HepG2 (cell line): ENCODE results near the gene LRRN2. TPM values are rescaled to one million over a fixed set of nuclear protein-coding genes. Genes with fewer than 3 reads are reported as not detected.

Experiments
- ATAC-seq: fragments of 200-7000 bp; cut with Tn5 transposase; 3 replicates; pipeline ENCODE4 v1.9.1; 2020; ENCODE audit warnings: mild to moderate bottlenecking, moderate library complexity
- BruUV-seq: library from RNA; stranded (reverse); fragments of 400-500 nt; replicated peaks from 2 replicates; lab custom pipeline; 2021; lab: Mats Ljungman, UMichigan
- CTCF ChIA-PET: fragments of 300-600 bp; formaldehyde crosslinking; extraction: SDS; loops from one replicate; lab custom pipeline; 2021; ENCODE audit warnings: low total read pairs, inconsistent platforms, low intra/inter-chr PET ratio; lab: Yijun Ruan, JAX
- POLR2A ChIA-PET: fragments of 350-600 bp; sonication (Branson Sonifier 250); formaldehyde crosslinking; loops from one replicate; lab custom pipeline; 2020; ENCODE audit warnings: antibody characterized with exemption, inconsistent platforms; lab: Yijun Ruan, JAX
- DNase-seq: peaks from one replicate; pipeline ENCODE4 v3.0.0-alpha.2; 2015; ENCODE audit warnings: low spot score
- FAIRE-seq: peaks from 3 replicates; lab custom pipeline; 2011; peaks lifted over from hg19 to GRCh38; lab: Jason Lieb, UNC
- H2AFZ ChIP-seq: one replicate; pipeline ENCODE4 v1.6.1; 2011; ENCODE audit warnings: low read length, inconsistent platforms
- H3K27ac ChIP-seq: fragments of 300-600 bp; 3 replicates; pipeline ENCODE4 v1.8.0; 2011; ENCODE audit warnings: mixed run types, mild to moderate bottlenecking, mixed read lengths, low read length, inconsistent platforms; ENCODE audit not compliant: insufficient read depth; ENCODE audit errors: extremely low read length
- H3K27me3 ChIP-seq, 2 experiments: fragments of 200-600 bp in 1 of 2; 2 replicates in 1 of 2; 3 replicates in 1 of 2; pipeline versions ENCODE4 v1.6.0 to v1.8.0; 2011; ENCODE audit warnings: low read length in 2 of 2, mild to moderate bottlenecking in 2 of 2, moderate library complexity in 2 of 2, inconsistent platforms in 1 of 2; ENCODE audit not compliant: insufficient read depth in 2 of 2, control insufficient read depth in 1 of 2
- H3K36me3 ChIP-seq, 2 experiments: fragments of 200-600 bp in 1 of 2; replicated peaks in 1 of 2; 2 replicates in 1 of 2; 3 replicates in 1 of 2; pipeline versions ENCODE4 v1.5.1 to v1.8.0; 2011; ENCODE audit warnings: low read length in 2 of 2, inconsistent platforms in 1 of 2; ENCODE audit not compliant: insufficient read depth in 2 of 2, control insufficient read depth in 1 of 2
- H3K4me1 ChIP-seq: 2 replicates; pipeline ENCODE4 v1.5.1; 2012; ENCODE audit warnings: low read length, inconsistent platforms; ENCODE audit not compliant: insufficient read depth
- H3K4me2 ChIP-seq: 2 replicates; pipeline ENCODE4 v1.6.0; 2011; ENCODE audit warnings: low read depth, low read length, inconsistent platforms
- H3K4me3 ChIP-seq, 3 experiments: fragments of 200-600 bp in 1 of 3; sonication (generic), shearing (Covaris generic) in 1 of 3; replicated peaks in 1 of 3; 2 replicates each; pipeline ENCODE4 v1.5.1; 2011 to 2016; ENCODE audit warnings: low read length in 3 of 3, inconsistent platforms in 2 of 3, low read depth in 2 of 3, mild to moderate bottlenecking in 2 of 3, control low read depth in 1 of 3, mixed read lengths in 1 of 3; ENCODE audit not compliant: insufficient read depth in 1 of 3
- H3K79me2 ChIP-seq: one replicate; pipeline ENCODE4 v1.6.1; 2011; ENCODE audit warnings: low read length, inconsistent platforms; ENCODE audit not compliant: insufficient read depth
- H3K9ac ChIP-seq: 2 replicates; pipeline ENCODE4 v1.6.0; 2011; ENCODE audit warnings: mild to moderate bottlenecking, low read depth, low read length, inconsistent platforms; ENCODE audit not compliant: insufficient read depth
- H3K9me3 ChIP-seq: 2 replicates; pipeline ENCODE4 v1.5.1; 2012; ENCODE audit warnings: mild to moderate bottlenecking, low read length
- H4K20me1 ChIP-seq: 2 replicates; pipeline ENCODE4 v1.6.0; 2011; ENCODE audit warnings: inconsistent platforms, mild to moderate bottlenecking, low read length, moderate library complexity; ENCODE audit not compliant: insufficient read depth
- AHR ChIP-seq: IDR thresholded peaks from 2 replicates; pipeline ENCODE4 v1.6.1; 2018; ENCODE audit warnings: missing genetic modification reagents, missing compliant biosample characterization
- CREB3 ChIP-seq: sonication (generic); formaldehyde crosslinking; IDR thresholded peaks from 2 replicates; pipeline ENCODE4 v1.5.0; 2020; ENCODE audit warnings: missing genetic modification reagents
- FIP1L1 ChIP-seq: fragments of 200-400 bp; formaldehyde crosslinking; IDR thresholded peaks from 2 replicates; pipeline ENCODE4 v1.6.1; 2018; ENCODE audit warnings: low read depth, mild to moderate bottlenecking, low read length, moderate library complexity, borderline replicate concordance; ENCODE audit not compliant: insufficient read depth
- KMT2A ChIP-seq: sonication (generic); formaldehyde crosslinking; IDR thresholded peaks from 2 replicates; pipeline ENCODE4 v1.4.0; 2020; ENCODE audit warnings: missing genetic modification reagents
- NFYB ChIP-seq: sonication (generic); formaldehyde crosslinking; IDR thresholded peaks from 2 replicates; pipeline ENCODE4 v1.4.0; 2020; ENCODE audit warnings: missing genetic modification reagents
- RBFOX2 ChIP-seq: fragments of 200-400 bp; formaldehyde crosslinking; IDR thresholded peaks from 2 replicates; pipeline ENCODE4 v1.6.1; 2017; ENCODE audit warnings: low read depth, mild to moderate bottlenecking, low read length
- RCOR2 ChIP-seq: IDR thresholded peaks from 2 replicates; pipeline ENCODE4 v1.6.1; 2016; ENCODE audit warnings: missing biosample characterization, missing genetic modification reagents
- SMARCE1 ChIP-seq: fragments of 450-650 bp; IDR thresholded peaks from 2 replicates; pipeline ENCODE4 v1.6.1; 2017; ENCODE audit warnings: borderline replicate concordance
- SNAPC5 ChIP-seq: sonication (generic); formaldehyde crosslinking; IDR thresholded peaks from 2 replicates; pipeline ENCODE4 v1.8.1; 2023; ENCODE audit warnings: mild to moderate bottlenecking, missing genetic modification reagents, borderline replicate concordance
- SYNCRIP ChIP-seq: fragments of 200-400 bp; formaldehyde crosslinking; IDR thresholded peaks from 2 replicates; pipeline ENCODE4 v1.6.1; 2018; ENCODE audit warnings: mild to moderate bottlenecking, low read depth, low read length; ENCODE audit not compliant: insufficient read depth
- YEATS2 ChIP-seq: sonication (generic); formaldehyde crosslinking; IDR thresholded peaks from 2 replicates; pipeline ENCODE4 v1.4.0; 2020; ENCODE audit warnings: missing genetic modification reagents, borderline replicate concordance
- ZBTB39 ChIP-seq: sonication (generic); formaldehyde crosslinking; IDR thresholded peaks from 2 replicates; pipeline ENCODE4 v1.5.0; 2020; ENCODE audit warnings: missing genetic modification reagents
- ZEB1 ChIP-seq: IDR thresholded peaks from 2 replicates; pipeline ENCODE4 v1.6.1; 2012; ENCODE audit warnings: mild to moderate bottlenecking, low read depth, inconsistent platforms; ENCODE audit not compliant: insufficient replicate concordance
- ZNF280B ChIP-seq: sonication (generic); formaldehyde crosslinking; IDR thresholded peaks from 2 replicates; pipeline ENCODE4 v1.5.0; 2020; ENCODE audit warnings: missing genetic modification reagents, mild to moderate bottlenecking, borderline replicate concordance
- ZNF326 ChIP-seq: sonication (generic); formaldehyde crosslinking; IDR thresholded peaks from 2 replicates; pipeline ENCODE4 v1.4.0; 2020; ENCODE audit warnings: missing genetic modification reagents, borderline replicate concordance
- ZNF383 ChIP-seq: sonication (generic); formaldehyde crosslinking; IDR thresholded peaks from 2 replicates; pipeline ENCODE4 v1.4.0; 2020; ENCODE audit warnings: missing genetic modification reagents, mild to moderate bottlenecking, borderline replicate concordance
- ZNF460 ChIP-seq: sonication (generic); formaldehyde crosslinking; IDR thresholded peaks from 2 replicates; pipeline ENCODE4 v1.5.1; 2020; ENCODE audit warnings: missing genetic modification reagents, mild to moderate bottlenecking, borderline replicate concordance
- ZNF777 ChIP-seq: sonication (generic); formaldehyde crosslinking; IDR thresholded peaks from 2 replicates; pipeline ENCODE4 v1.4.0; 2020; ENCODE audit warnings: missing genetic modification reagents
- WGBS: methylation state at CpG from one replicate; pipeline ENCODE4 v1.1.6; 2017; ENCODE audit warnings: low lambda C conversion rate; 5-methylcytosine and 5-hydroxymethylcytosine counted together
- in situ Hi-C: cut with HindIII; loops from 2 replicates; pipeline ENCODE4 v1.10.0; 2017; ENCODE audit warnings: low pct_unique_long_range_greater_than_20kb; ENCODE audit not compliant: extremely low pct_ligation_motif_present
- intact Hi-C: fragments of 100-400 bp; cut with micrococcal nuclease; formaldehyde crosslinking; loops from one replicate; pipeline ENCODE4 v1.10.0; 2022; ENCODE audit not compliant: unreplicated experiment
- polyA plus RNA-seq, 8 experiments: library from polyadenylated mRNA; depleted of rRNA in 3 of 8; stranded (reverse) in 7 of 8; unstranded in 1 of 8; fragments of >200 nt; fragmentation: Illumina TruSeq in 4 of 8; extraction: Trizol in 4 of 8; gene quantifications; 2 replicates each; pipeline versions ENCODE4 v1.2.1 to v1.2.3, GENCODE V29; 2011 to 2016; ENCODE audit warnings: low read depth in 4 of 8, missing spikeins in 1 of 8, mixed read lengths in 1 of 8; ENCODE audit not compliant: insufficient read depth in 1 of 8
- total RNA-seq, 5 experiments: library from RNA; depleted of rRNA; stranded (reverse); fragments of >200 nt; fragmentation: Illumina TruSeq; extraction: Trizol; gene quantifications; 2 replicates each; pipeline ENCODE4 v1.2.3, GENCODE V29; 2016; ENCODE audit warnings: low read depth in 1 of 5

LRRN2 gene
- total and polyA plus RNA-seq, 2 of the 13 experiments (the other 11 are each of a cell fraction or from before 2014, with no cell fraction given), result not detected

- no peak overlapping the region for H3K4me3 ChIP-seq
- H4K20me1 ChIP-seq, result no peaks in the 10 kb centered on the region
- intact Hi-C loops, result no loop called here
- no peak overlapping the region for H2AFZ ChIP-seq
- CTCF ChIA-PET, result no interaction called here
- H3K9me3 ChIP-seq, result no peaks in the 10 kb centered on the region
- 0% methylated on average over 1 of the region's 2 CpGs for WGBS
- no peaks in the 10 kb centered on the region for H3K4me1 ChIP-seq
- DNase-seq, result no peak
- POLR2A ChIA-PET, result no interaction called here
- no TSS peak for BruUV-seq
- peaks cover 7 to 40% of the 10 kb centered on the region in 2 experiments; a peak in 3 of 5 replicates for H3K27me3 ChIP-seq
- TF ChIP-seq ZNF280B (CRISPR knock-in tag) (no peak), AHR (CRISPR knock-in tag) (no peak), RCOR2 (CRISPR knock-in tag) (no peak), ZNF777 (CRISPR knock-in tag) (no peak), CREB3 (CRISPR knock-in tag) (no peak), KMT2A (CRISPR knock-in tag) (no peak), ZBTB39 (CRISPR knock-in tag) (no peak), ZEB1 (no peak), FIP1L1 (no peak), YEATS2 (CRISPR knock-in tag) (no peak), SMARCE1 (no peak), NFYB (CRISPR knock-in tag) (no peak), ZNF383 (CRISPR knock-in tag) (no peak), SNAPC5 (CRISPR knock-in tag) (no peak), RBFOX2 (no peak), ZNF326 (CRISPR knock-in tag) (no peak), ZNF460 (CRISPR knock-in tag) (no peak), SYNCRIP (no peak)
- TF ChIP-seq, all 625 proteins: peak for 0
- ATAC-seq (no peak), FAIRE-seq (no peak)
- Histone ChIP-seq H3K27ac (no peak overlapping the region), H3K79me2 (no peaks in the 10 kb centered on the region), H3K9ac (no peak overlapping the region), H3K36me3 (no peaks in the 10 kb centered on the region), H3K4me2 (no peak overlapping the region)
- in situ Hi-C loops, result no loop called here
These were observed 3.2 kb upstream of the LRRN2 start for GRCh38 chr1:204688776-204689175.
